Retina (tissue), 1 donor: ENCODE results near the gene MICALL1.

Experiments
- DNase-seq: peaks from one replicate; pipeline ENCODE4 v3.0.0-alpha.2; 2016

MICALL1 gene

DNA sequence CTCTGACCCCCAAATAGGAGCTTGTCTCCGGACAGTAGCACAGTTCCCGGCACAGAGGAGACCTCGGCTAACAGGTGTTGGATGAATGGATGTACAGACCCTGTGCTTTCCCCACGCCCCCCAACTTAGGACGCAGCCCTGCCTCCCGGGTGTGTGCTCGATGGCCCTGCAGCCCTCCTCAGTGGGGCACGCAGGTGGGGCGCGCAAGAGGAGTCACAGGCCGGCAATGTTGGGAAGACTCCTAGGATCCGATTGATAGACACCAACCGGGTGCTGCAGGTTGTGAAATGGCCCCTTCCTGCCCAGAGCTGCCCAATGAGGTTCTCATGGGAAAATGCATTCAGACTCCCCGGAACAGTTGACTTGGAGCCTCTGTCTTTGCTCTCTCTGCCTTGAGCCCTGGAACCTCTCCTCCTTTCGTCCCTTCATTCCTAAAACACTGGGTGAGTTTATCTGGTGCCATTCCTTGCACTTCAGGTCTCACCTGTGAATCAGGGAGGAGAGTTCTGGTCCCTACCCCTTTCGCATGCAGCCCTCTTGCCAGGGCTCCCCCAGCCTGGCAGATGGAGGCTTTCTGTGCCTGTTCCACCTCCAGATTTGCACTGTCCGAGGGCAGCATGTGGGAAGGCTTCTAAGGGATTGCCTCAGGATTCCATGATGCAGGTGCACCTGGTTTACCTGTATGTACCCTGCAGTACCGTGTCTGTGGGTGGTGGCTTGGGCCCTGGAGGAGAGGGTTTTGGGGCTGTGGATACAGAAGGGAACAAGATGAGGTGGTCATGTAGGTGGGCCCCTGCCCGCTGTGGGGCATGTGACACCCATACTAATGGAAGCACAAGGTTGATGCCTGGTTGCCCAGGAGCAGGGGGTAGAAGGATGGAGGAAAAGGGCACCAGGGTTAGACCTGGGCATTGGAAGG lies 1.2 kb downstream of the MICALL1 start:
- no peak for DNase-seq

DNA sequence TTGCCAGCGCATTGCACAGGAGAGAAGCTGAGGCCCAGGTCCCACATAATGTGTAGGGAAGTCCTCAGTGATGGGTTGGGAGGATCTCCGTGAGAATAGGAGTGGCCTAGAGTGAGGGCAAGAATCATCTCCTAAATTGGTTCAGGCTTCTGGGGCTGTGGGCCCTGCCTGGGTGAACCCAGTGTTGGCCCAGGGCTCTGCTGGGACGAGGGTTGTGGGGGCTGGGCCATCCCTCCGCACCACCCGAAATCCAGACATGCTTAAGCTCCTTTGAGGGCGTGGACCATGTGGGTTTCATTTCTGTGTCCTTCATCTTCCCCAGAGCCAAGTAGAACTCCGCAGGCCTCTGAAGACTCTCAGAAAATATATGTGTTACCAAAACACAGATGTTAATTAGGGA lies 3.7 kb downstream of the MICALL1 start:
- DNase-seq: no peak

DNA sequence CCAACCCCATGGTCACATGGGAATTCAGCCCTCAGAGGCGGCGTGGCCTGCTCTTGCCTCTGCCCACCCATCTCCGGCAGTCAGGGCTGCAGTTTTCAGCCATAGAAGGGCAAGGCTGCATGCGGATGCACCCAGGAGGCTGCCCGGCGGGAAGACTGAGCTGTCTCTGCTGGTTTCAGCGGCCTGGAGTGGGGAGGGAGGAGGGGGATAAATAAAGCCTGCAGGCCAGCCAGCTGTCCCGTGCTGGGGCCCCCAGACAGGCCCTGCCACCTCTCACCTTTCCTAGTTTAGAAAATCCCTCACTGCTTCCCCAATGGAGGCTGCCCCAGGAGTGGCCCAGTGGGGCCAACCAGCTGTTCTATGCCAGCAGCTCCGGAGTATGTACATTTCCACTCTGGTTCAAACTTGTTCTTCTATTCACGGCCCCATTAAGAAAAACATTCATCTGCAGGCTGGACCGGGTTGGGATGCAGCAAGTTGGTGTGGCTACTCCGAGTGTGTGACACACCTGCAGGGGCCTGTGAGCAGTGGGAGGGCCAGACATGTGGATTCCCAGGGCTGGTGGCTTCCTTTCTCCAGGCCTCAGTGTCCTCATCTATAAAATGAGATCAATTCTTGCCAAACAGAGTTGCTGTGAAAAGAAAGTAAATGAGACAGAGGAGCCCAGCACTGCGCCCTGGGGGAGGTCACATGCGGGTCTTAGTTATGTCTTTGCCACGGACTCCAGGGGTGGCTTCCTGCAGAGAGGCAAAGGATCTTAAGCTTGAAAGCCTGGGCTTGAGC lies 5.0 kb downstream of the MICALL1 start:
- DNase-seq: no peak

DNA sequence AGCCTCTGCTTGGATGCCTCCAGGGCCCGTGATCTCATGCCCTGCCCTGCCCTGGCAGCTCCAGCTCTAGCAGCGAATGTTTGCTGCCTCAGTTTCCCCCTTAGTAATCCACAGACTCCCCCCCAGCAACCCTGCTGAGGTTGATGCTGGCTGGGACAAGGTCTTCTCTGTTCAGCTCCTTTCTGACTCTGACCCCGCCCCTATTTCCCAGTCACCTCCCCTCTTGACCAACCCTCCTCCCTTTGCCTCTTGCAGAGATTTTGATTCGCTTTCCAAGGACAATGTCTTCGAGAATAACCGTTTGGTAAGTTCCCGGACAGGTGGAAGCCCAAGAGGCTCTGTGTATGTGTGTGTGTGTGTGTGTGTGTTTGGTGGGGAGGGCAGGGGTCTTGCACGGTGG lies 5.6 kb downstream of the MICALL1 start:
- DNase-seq: no peak

DNA sequence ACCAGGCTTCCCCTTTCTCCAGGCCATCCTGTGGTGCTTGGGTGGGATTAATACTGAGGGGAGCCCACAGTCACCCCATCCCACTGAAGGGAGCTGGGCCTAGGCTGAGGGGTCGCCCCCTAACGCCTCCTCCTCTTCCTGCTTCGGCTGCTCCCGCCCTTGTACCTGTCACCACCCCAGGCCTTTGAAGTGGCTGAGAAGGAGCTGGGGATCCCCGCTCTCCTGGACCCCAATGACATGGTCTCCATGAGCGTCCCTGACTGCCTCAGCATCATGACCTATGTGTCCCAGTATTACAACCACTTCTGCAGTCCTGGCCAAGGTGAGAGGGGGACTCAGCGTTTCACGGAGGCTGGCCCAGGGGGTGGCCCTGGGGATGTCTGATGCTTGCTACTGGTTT lies 6.1 kb downstream of the MICALL1 start:
- DNase-seq: no peak

DNA sequence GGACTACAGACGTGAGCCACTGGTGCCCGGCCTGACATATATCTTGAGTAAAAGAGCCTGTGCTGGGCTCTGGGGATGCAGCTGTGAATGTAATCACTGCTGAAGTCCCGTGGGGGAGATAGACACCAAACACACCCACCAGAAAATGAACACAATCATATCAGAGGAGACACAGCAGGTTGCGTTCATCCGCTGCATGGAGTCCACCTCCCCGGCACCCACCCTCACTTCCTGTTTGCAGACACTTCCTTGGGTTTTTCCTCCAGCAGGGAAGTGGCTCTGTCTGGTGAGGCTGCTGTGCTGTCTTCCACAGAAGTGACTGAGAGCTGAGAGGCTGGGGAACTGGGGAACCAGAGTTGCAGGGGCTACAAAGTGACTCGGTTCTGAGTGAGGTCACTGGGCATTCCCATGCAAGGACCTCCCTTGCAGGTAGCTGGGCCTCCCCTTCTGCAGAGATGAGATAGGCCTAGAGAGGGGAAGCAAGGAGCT lies 7.2 kb downstream of the MICALL1 start:
- no peak for DNase-seq

DNA sequence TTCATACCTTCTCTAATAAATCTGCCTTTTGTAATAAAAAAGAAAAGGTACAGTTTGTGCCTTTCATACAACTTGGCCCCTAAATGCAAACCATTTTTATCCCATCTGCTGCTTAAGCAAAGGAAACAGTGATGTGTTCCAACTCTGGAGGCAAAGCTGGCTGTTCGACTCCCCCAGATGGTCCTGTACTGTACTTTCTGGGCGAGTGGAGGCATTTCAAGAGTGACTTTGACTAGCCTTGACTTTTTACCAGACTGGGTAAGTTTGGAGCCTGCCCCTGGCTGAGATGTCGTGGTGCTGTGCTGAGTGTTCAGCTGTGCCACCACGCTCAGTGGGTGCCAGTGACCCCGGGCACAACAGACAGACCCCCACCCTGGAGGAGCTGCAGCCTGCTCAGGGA lies 10.2 kb downstream of the MICALL1 start:
- DNase-seq: no peak

DNA sequence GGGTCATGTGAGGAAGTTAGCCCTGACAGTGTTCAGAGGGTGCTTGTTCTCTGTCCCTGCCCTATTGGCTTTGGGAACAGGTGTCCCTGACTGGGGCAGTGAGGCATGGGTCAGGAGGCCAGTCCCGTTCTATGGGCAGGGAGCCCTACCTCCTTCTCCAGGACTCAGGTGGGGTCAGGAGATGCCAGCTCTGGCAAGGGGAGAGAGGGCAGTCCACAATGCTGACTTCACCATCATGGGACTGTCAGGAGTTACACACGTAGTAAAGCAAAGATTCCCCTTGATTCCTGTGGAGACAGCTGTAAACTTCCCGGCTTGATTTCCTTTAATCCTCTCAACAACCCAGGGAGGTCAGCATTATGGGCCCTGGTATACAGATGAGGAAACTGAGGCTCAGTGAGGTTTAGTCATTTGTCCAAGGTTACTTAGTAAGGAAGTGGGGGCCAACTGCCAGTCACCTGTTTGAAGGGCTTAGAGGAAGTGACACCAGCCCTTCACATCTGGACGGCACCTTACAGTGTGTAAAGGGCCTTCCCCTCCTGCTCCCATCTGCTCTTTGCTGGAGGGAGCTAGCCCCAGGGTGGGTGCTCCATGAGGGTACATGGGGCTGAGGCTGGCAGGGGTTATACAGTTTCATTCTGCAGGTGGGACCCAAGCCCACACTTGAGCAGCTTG lies 11.9 kb downstream of the MICALL1 start:
- DNase-seq: no peak

DNA sequence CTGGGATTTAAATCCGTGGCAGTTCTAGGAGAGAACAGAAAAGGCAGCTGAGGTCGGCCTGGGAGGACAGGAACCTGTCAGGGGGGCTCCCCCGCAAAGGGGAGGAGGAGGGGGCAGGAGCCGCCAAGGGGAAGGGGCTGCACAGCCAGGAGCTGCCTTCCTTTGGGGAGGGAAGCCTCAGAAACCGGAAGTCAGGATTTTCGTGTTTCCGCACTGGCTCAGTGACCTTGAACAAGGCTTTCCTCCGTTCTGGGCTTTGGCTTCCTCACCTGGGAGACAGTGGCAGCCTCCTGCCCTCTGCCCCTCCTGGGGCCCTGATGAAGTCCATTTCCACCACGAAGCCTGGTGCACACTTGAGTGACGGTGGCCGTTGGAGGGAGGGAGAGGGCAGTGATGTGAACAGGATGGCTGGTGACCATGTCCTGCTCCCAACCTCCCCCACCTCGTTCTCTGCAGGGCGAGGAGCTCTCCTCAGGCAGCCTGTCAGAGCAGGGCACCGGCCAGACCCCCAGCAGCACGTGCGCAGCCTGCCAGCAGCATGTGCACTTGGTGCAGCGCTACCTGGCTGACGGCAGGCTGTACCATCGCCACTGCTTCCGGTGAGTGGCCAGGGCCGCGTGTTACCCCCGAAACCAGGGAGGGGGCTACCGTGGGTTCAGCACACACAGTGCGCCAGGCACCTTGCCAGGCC lies 12.6 kb downstream of the MICALL1 start:
- no peak for DNase-seq

DNA sequence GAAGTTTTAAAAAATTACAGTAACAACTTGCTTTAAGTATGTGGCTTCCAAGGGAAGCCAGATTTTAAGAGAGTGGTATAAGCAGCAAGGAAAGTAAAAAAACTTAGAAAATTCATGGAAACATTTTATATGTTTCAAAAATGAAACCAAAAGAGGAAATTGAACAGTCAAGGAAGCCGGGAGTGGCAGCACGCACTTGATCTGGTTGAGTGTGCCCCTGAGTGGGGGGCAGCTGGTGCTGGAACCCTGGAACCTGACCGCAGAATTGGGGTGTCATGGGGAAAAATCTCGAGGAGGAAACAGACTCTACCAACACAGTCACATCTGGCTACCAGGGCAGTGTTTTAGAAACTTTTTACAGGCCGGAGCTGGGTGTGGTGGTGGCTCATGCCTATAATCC lies 14.0 kb downstream of the MICALL1 start:
- DNase-seq: no peak

DNA sequence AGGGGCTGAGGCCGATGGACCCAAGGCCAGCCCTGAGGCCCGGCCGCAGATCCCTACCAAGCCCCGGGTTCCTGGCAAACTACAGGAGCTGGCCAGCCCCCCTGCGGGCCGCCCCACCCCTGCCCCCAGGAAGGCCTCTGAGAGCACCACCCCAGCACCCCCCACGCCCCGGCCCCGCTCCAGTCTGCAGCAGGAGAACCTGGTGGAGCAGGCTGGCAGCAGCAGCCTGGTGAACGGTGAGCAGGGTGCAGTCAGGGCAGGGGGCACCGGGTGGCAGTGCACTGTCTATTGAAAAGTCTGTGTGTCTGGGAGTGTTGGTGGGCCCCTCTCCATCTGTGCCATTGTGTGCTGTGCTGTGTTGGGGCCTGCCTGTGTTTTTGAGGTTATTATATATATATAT lies 16.1 kb downstream of the MICALL1 start:
- DNase-seq: no peak

DNA sequence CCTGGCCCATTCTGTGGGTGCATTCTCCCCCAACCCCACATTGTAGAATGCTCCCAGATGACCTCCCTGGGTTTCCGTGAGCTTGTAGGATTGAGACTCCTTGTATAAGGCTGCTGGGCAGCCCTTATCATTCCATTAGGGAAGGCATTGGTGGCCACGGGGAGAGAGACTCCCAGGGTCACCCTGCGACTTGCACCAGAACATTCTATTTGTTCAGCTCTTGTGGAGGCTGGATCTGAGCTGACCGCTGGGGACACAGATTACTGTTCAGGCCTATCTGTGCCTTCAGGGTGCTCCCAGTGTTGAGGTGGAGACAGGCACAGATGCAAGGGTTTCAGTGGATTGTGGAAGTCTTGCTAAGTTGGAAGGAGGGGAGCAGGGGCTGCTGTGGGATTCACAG lies 17.8 kb downstream of the MICALL1 start:
- no peak for DNase-seq

DNA sequence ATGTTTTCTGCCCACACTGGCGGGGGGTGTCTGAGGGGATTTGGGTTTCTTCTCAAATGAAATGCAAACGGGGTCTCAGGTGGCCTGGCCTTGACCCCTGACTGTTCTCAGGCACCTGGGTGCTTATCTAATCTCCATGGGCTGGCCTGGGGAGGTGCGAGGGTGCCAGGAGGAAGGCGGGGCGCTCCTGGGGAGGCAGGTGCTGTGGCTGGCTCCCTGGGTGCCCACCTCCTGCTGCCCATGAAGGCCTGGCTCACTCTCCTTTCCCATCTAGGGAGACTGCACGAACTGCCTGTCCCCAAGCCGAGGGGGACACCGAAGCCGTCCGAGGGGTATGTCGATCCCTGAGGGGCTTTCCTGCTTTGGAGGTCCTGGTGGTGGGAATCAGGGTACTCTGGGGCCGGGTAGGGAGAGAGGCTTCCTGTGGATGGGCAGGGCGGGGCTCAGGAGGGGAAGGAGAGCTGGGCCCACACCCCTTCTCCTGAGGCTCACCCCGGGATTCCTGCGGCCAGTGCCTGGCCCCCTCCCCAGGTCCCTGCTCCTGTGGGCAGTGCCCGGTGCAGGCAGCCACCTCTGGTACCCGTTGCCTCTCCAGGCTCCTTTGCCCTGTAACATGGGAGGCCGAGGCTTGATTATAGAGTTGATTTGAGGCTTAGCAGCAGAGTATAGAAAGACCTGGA lies 18.4 kb downstream of the MICALL1 start:
- DNase-seq: no peak

DNA sequence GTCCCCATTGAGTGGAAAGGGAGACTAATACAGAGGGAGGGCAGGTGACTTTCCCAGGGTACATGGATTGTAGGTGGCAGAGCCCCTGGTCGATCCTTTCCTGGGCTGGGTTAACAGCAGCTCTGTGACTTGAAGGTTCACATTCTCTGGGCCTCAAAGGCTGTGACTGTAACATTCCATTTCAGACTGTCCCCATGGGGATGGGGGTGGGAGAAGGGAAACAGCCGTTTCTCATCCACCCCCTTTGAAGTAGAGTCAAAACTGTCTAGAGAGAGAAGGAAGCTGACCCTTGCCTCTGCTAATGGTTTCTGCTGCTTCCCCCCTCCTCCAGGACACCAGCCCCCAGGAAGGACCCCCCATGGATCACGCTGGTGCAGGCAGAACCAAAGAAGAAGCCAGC lies 19.2 kb downstream of the MICALL1 start:
- DNase-seq: no peak

DNA sequence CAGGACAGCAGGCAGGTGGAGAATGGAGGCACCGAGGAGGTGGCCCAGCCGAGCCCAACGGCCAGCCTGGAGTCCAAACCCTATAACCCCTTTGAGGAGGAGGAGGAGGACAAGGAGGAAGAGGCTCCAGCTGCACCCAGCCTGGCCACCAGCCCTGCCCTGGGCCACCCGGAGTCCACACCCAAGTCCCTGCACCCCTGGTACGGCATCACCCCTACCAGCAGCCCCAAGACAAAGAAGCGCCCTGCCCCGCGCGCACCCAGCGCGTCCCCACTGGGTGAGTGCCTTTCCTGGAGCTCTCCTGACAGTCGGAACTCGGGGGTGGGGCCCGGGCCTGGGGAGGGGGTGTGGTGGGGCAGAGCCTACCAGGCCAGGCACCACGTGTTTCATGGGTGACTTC lies 19.7 kb downstream of the MICALL1 start:
- no peak for DNase-seq

DNA sequence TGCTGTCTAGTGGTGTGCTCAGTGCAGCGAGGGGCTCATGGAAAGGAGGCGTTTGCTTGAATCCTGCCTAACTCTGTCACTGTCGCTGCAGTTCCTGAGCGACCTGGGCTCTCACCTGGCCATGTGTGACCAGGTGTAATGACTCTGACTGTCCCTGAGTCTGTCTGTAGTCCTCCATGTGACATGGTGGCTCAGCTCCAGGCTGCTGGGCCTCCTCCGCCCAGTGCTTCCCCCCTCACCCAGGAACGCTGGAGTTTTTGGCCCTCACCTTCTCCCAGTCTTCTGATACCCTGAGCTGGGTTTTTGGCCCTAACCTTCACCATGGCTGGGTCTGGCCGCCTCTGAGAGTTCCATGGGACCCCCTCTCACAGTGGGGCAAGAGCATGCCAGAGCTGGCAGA lies 20.3 kb downstream of the MICALL1 start:
- no peak for DNase-seq

DNA sequence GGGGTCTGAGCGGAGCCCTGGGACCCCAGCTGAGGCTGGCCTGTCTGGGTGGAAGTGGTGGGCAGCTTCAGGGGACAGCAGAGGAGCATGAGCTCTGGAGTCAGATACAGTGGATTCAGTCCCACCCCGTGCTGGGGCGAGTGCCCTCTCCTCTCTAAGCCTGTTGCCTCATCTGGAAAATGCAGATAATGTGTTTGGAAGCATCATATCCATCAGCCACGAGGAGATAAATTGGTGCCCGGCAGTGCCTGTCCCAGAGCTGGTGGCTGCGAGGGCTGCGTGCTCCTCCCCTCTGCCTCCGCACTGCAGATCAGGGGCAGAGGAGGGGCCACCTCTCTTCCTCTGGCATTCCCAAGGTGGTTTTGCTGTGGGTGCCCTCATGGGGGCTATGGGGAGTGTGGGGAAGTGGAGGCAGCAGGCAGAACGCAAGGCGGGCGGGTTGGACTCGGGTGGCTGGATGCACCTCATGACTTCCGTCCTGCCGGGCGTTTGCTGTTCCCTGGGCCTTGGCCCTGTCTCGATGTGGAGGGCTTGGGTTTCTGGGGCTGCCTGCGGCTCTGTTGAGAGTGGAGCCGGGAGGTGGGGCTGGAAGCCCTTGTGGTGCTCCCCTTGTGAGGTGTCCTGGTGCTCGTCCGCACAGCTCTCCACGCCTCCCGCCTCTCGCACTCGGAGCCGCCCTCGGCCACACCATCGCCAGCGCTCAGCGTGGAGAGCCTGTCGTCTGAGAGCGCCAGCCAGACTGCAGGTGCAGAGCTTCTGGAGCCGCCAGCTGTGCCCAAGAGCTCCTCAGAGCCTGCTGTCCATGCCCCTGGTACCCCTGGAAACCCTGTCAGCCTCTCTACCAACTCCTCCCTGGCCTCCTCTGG lies 20.9 kb downstream of the MICALL1 start:
- DNase-seq: no peak

DNA sequence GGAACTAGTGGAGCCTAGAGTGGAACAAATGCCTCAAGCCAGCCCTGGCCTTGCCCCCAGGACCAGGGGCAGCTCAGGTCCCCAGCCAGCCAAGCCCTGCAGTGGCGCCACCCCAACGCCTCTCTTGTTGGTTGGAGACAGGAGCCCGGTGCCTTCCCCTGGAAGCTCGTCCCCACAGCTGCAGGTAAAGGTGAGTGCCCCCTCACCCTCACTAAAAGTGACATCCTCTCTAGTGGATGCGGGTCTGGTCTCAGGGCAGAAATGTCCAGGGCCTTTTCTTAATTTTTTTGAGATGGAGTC lies 21.5 kb downstream of the MICALL1 start:
- no peak for DNase-seq

DNA sequence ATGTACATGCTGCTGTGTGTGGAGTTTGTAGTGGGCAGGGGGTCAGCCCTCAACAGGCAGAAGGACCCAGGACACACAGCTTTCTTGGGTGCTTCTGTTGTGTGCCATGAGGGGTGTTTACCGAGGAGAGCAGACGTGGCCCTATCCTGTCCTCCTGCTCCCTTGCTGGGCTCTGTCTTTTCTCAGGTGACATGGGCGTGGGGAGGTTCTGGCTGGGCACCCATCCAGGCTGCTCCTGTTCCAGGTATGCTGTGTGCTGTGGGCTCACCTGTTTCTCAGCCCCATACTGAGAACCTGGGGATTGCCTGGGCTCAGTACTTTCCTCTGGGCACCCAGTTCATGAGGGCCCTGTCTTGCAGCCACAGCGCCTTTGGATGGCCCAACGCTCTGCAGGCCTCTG lies 23.3 kb downstream of the MICALL1 start:
- DNase-seq: no peak

DNA sequence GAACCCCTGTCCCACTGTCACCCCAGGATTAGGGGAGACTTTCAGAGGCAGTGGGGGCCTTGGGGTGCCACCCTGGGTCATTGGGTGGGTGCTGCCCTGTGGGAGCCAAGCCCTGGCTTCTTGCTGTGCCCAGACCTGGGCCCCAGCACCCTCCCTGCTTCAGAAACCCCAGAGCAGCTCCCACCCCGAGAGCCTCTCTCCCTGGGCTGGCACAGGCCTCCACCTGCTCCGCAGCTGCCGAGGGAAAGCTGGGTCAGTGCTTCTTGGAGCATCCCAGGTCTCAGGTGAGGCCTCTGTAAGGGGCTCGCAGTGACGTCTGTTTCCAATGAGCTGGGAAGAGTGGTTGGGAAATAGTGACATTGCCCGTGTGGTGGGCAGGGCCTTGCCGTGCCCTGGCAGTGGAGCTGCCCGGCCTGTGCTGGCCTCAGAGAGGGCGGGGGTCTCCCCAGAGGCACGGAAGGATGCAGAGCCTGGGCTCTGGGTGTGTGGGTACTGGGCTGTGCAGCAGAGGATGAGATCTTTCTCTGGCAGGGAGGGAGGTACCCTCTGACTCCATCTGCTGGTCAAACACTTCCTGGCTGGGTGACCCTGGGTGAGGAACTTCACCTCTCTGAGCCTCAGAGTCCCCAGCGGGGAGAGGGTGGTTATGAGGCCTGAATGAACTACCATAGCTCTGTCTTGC lies 24.3 kb downstream of the MICALL1 start:
- no peak for DNase-seq

DNA sequence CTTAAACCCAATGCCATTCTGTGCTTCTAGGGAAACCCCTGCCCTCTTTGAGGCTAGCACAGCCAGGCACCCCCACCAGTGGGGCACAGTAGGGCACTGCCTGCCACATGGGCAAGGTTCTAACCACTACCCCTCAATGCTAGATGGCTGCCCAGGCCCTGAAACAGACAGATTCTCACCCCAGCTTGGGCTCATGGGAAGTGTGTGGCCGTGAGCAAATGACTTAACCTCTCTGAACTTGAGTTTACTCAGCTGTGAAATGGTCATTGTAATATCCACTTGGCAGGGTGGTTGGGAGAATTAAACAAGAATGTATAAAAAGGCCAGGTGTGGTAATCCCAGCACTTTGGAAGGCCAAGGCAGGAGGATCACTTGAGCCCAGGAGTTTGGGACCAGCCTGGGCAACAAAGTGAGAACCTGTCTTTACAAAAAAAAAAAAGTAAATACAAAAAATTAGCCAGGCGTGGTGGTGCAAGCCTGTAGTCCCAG lies 24.9 kb downstream of the MICALL1 start:
- no peak for DNase-seq
